GM19351 (cell line): ENCODE measurements around the gene CACNA1D.

Experiments
- ATAC-seq: cut with Tn5 transposase; IDR thresholded peaks from one replicate; pipeline ENCODE4 v1.9.1; 2021; ENCODE audit warnings: mild to moderate bottlenecking, moderate library complexity; ENCODE audit not compliant: unreplicated experiment

CACNA1D gene

GRCh38 chr3:53802256-53802880 lies 308.0 kb downstream of the CACNA1D start:
- no peak for ATAC-seq

- ATAC-seq: no peak
Measured at GRCh38 chr3:53803124-53803815, 308.9 kb downstream of the CACNA1D start.

- no peak for ATAC-seq
Measured at GRCh38 chr3:53803816-53804695, 309.6 kb downstream of the CACNA1D start.

- ATAC-seq: peak; percentile 86
Measured at GRCh38 chr3:53804697-53805462, 310.5 kb downstream of the CACNA1D start.

- ATAC-seq: no peak
Measured at GRCh38 chr3:53805463-53806159, 311.2 kb downstream of the CACNA1D start.

- ATAC-seq: no peak
Measured at GRCh38 chr3:53806182-53807116, 312.0 kb downstream of the CACNA1D start.

GRCh38 chr3:53807117-53807810 lies 312.9 kb downstream of the CACNA1D start:
- no peak for ATAC-seq

GRCh38 chr3:53808496-53808895 lies 314.1 kb downstream of the CACNA1D start:
- ATAC-seq: no peak

- ATAC-seq: no peak
Measured at GRCh38 chr3:53809267-53809666, 314.9 kb downstream of the CACNA1D start.

- ATAC-seq: no peak
Measured at GRCh38 chr3:53809764-53810400, 315.5 kb downstream of the CACNA1D start.

GRCh38 chr3:53811143-53811927 lies 316.9 kb downstream of the CACNA1D start:
- no peak for ATAC-seq

GRCh38 chr3:53812434-53812833 lies 318.0 kb downstream of the CACNA1D start:
- ATAC-seq: no peak

- ATAC-seq: no peak
Measured at GRCh38 chr3:53813229-53813628, 318.8 kb downstream of the CACNA1D start.

GRCh38 chr3:53813876-53814275 lies 319.5 kb downstream of the CACNA1D start:
- ATAC-seq: no peak

- ATAC-seq: no peak
Measured at GRCh38 chr3:53815067-53815466, 320.7 kb downstream of the CACNA1D start.

GRCh38 chr3:53815651-53816050 lies 321.2 kb downstream of the CACNA1D start:
- ATAC-seq: no peak

GRCh38 chr3:53816425-53816824 lies 322.0 kb downstream of the CACNA1D start:
- no peak for ATAC-seq
